Stimulated activated CD8-positive, alpha-beta memory T cell treated with anti-CD3 and anti-CD28 coated beads, Interleukin-15, amount 100 ng/mL, for 4 hours (primary cell): ENCODE measurements around the gene DGCR8.

Experiments
- DNase-seq, 2 donors: peaks; one replicate each; pipeline ENCODE4 v3.0.0-alpha.2; 2020; ENCODE audit warnings: low read depth in 2 of 2

The DGCR8 gene

DNA sequence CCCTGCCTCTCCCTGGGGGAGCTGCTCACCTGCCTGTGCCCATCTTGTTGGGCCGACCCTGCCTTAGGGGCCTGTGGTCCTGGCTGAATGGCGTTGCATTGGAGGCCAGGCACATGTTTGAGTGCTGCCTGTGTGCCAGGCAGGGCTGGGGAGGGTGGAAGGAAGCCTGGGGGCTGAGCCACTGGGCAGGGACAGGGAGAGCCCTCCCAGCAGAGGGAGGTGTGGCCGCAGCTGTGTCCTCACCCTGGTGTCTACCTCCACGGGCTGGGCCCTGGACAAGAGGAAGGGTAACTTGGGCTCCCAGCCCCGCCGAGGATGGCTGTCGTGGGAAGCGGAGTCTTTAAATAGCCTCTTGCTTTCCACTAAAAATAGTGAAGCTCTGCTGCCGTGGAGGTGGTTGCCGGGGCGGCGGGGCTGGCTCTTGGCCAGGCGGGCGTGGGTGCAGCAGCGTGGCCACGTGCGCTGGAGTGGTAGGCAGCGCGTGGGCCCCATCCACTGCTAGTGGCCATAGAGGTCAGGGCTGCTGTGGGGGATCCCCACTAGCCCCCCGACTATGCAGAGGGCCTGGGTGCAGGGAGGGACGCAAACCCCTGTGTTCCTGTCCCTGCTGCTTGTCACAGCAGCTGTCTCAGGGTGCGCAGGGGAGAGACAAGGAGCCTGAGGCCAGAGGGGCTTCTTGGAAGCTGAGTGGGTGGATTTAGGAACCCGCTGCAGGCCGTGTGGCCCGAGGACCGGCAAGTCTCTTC, 57.8 kb downstream of the DGCR8 start:
- no peak for DNase-seq

GRCh38 chr22:20138417-20138738, 58.3 kb downstream of the DGCR8 start:
- DNase-seq: no peak

DNA sequence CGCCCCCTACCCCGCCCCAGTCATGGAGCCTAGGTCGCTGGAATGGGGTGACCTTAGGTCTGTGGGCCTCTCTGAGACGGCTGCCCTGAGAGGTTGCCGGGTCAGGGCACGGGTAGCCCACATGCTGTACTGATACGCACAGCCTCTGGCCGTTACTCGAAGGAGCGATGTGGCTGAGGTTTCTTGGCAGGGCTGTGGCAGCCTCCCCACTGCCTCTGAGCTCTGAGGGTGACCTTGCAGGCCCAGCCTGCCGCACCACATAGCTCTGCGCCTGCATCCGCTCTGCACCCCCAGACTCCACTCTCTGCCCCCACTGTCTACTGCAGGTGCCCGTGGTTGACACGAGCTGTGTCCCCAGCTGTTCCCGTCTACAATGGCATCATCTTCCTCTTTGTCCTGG, 58.8 kb downstream of the DGCR8 start:
- no peak for DNase-seq

DNA sequence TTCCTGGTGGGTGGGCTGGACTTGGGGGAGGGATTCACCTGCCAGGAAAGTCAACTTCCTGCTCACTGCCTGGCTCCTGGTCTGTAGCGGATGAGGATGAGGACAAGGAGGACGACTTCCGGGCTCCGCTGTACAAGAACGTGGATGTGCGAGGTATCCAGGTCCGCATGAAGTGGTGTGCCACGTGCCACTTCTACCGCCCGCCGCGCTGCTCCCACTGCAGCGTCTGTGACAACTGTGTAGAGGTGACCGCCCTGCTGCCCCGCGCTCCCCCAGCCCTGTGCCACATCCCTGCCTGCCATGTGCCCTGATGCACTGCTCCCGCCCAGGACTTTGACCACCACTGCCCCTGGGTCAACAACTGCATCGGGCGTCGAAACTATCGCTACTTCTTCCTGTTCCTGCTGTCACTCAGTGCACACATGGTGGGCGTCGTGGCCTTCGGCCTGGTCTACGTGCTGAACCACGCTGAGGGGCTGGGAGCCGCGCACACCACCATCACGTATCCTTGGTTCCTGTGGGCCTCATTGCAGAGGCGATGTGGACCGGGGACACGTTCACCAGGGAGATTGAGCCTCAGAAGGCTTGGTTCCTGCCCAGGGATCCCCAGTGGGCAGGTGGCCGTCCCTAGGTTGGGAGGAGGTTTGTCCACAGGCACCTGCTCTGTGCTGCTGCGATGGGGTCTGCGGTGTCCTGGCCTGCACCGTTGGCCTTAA, 59.5 kb downstream of the DGCR8 start:
- DNase-seq: no peak

DNA sequence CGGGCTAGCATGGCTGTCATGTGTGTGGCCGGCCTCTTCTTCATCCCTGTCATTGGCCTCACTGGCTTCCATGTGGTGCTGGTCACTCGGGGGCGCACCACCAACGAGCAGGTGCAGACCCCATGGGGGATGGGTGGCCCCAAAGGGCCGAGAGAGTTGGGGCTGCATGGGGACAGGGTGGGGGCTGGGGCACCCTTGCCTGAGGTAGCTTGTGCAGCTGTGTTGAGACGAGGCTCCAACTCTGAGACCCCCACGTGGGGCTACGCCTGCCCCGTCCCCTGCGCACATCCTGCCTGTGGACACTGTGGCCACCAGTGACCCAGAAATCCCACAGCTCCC, 60.0 kb downstream of the DGCR8 start:
- no peak for DNase-seq

GRCh38 chr22:20140521-20140964, 60.5 kb downstream of the DGCR8 start:
- DNase-seq: no peak

GRCh38 chr22:20141186-20142077, 61.4 kb downstream of the DGCR8 start:
- no peak for DNase-seq

- DNase-seq: no peak
Measured at GRCh38 chr22:20142711-20143621, 62.9 kb downstream of the DGCR8 start.

GRCh38 chr22:20143883-20144665, 64.0 kb downstream of the DGCR8 start:
- DNase-seq: no peak

DNA sequence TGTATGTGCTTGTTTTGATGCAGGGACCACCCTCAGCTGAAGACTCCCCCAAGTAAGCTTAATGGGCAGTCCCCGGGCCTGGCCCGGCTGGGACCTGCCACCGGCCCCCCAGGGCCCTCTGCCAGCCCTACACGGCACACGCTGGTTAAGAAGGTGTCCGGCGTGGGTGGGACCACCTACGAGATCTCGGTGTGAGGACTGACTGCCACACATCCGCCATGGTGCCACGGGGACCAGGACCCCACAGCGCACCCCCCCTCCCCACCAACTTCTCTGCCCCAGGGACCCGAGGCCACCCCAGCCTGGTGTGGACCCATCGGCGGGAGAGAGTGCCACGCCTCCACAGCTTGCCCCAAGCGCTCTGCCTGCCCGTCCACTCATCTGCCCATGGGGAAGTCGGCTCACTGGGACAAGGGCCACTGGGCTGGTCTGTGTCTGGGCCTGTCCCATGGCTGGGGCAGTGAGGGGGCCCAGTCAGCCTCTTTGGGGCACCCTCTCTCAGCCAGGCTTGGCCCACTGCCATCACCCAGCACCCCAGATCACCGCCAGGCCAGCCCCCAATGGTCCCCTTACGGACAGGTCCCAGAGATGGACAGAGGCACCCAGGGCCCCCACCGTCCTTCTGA, 65.3 kb downstream of the DGCR8 start:
- DNase-seq: no peak

DNA sequence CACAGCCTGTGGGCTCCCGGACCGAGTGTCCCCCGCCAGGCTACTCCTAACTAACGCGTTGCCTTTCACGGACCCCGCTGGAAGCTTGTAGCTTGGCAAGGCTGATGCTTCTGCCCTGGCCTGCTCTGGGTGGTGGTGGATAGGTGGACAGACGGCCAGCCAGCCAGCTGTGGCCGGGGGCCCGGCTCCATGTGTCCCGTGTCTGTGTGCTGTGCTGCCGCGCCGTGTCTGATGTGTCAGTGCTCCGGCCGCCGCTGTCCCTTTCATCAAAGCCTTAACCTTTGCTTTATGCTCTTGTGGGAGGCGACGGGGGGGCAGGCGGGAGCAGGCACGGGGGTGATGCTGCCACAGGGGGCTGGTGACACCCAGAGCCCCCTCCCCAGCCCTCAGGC, 65.8 kb downstream of the DGCR8 start:
- no peak for DNase-seq

- no peak for DNase-seq
Measured at GRCh38 chr22:20146777-20147176, 66.7 kb downstream of the DGCR8 start.

DNA sequence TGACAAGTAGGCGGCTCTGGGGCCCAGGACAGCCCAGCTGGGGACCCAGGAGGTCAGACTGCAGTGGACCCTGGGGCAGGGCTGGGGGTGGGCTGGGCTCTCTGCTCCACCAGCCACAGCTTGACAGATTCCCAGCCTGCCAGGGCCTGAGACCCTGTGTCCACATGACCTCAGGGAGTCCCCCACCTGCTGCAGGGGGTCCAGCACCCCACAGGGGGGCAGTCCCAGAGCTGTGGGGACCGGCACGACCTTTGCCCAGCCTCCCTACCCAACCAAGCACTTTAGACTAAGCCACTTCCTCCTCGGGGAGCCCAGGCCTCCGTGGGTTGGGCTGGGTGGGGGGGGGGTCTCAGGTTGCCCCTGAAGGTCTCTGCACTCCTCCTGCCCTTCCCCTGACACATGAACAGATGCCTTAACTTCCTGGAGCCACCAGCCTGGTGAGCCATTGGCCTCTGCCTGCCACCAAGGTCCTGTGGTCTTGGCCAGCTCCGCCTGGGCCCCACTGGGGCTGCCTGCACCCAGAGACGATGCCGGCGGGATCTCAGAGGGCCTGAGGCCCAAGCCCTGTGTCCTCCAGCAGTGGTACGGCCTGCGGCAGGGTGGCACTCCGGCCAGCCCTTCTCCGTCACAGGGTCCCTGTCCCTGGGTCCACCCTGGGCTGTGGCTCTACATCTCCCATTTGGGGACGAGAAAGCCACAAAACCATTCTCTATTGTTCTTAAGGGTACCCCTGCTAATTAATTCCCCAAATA, 67.4 kb downstream of the DGCR8 start:
- no peak for DNase-seq

DNA sequence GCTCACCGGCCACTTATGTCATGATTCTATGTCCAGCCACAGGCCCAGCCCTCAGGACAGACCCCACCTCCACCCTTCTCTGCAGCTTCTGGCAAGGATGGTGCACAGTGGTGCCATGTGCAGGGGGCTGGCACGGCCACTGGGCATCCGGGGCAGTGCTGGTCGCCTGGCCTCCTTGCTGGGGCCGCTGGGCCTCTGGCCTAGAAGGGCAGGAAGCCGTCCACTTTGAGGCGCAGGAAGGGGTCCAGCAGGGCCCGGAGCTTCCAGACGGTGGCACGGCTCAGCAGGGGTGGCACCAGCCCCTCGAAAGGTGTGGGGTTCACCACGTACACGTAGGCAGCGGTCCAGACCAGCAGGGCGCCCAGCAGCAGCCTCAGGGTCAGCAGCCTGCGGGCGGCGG, 68.4 kb downstream of the DGCR8 start:
- DNase-seq: no peak

- DNase-seq: no peak
Measured at GRCh38 chr22:20149257-20150250, 69.5 kb downstream of the DGCR8 start.

DNA sequence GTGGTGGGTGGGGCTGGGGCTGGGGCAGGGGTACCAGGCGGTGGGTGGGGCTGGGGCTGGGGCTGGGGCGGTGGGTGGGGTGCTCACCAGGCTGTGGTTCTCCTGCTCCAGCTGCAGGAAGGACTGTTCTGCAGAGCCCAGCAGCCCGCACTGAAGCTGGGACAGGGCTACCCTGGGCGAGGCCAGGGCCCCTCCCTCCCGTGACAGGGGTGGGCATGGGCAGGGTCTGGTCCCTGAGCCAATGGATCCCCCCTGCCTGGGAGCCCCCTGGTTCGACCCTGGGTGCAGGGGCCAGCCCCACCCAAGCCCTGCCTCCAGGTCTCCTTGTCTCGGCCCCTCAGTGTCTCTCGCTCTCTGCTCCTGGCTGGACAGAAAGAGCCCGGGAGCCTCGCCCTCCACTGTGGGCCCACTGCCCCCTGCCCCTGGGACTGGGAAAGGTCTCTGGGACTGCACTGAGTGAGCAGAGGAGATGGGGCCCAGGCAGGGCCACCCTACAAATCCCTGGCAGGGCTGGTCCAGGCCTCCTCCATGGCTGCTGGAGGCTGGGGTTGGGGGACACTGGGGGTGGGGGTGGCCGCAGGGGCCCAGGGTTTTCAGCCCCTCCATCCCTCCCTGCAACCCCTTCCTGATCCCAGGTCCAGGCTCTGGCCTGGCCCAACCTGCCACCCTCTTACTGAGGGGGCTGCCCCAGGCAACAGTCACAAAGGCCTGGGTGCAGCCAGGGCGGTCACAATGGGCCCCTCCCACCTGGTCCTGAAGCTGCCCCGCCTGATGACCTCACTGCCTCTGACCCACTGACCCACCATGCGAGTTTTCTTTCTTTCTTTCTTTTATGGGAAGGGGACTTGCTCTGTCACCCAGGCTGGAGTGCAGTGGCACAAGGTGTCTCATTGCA, 70.6 kb downstream of the DGCR8 start, which contains the start of gene CCDC188:
TSS of gene CCDC188 (minus strand) at position 675 of the 895 bp plus-strand sequence. CDS start at position 606, 69 bp downstream.
- no peak for DNase-seq

DNA sequence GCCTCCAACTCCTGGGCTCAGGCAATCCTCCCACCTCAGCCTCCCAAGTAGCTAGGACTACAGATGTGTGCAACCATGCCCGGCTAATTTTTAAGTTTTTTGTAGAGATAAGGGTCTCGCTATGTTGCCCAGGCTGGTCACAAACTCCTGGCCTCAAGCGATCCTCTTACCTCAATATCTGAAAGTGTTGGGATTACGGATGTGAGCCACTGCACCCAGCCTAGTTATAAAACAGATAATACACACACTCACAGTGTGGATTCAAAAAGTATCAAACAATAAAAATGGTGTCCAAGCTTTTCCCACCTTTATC, 71.2 kb downstream of the DGCR8 start:
- DNase-seq: no peak
